Lung (tissue), 16 donors: ENCODE data around the gene IL18BP. TPM values are rescaled to one million over a fixed set of nuclear protein-coding genes. Genes with fewer than 3 reads are reported as not detected.

Experiments
- ATAC-seq: fragments of 200-7000 bp; cut with Tn5 transposase; one replicate; pipeline ENCODE4 v1.9.1; 2020; ENCODE audit warnings: moderate number of reproducible peaks; ENCODE audit not compliant: insufficient read depth, low FRiP score
- DNase-seq, 3 donors: peaks; one replicate each; pipeline ENCODE4 v3.0.0-alpha.2; 2013 to 2017
- H3K27ac ChIP-seq, 2 donors: one replicate each; pipeline ENCODE4 v1.5.1; 2013; ENCODE audit warnings: mild to moderate bottlenecking in 2 of 2, moderate library complexity in 2 of 2, control low read depth in 1 of 2, inconsistent platforms in 1 of 2, low read depth in 1 of 2, low read length in 1 of 2
- H3K27me3 ChIP-seq, 3 donors: one replicate each; pipeline ENCODE4 v1.5.1; 2013; ENCODE audit warnings: low read length in 2 of 3; ENCODE audit not compliant: control insufficient read depth in 3 of 3, insufficient read depth in 3 of 3
- H3K36me3 ChIP-seq, 4 donors: one replicate each; pipeline ENCODE4 v1.5.1; 2013; ENCODE audit warnings: low read length in 4 of 4, mild to moderate bottlenecking in 1 of 4, moderate library complexity in 1 of 4; ENCODE audit not compliant: control insufficient read depth in 4 of 4, insufficient read depth in 4 of 4
- H3K4me1 ChIP-seq, 5 donors: one replicate each; pipeline ENCODE4 v1.5.1; 2013; ENCODE audit warnings: low read length in 5 of 5, mild to moderate bottlenecking in 2 of 5, moderate library complexity in 1 of 5; ENCODE audit not compliant: control insufficient read depth in 5 of 5, insufficient read depth in 5 of 5
- H3K4me3 ChIP-seq: one replicate; pipeline ENCODE4 v1.5.1; 2013; ENCODE audit warnings: mild to moderate bottlenecking, control low read depth, moderate library complexity
- H3K9ac ChIP-seq, 2 donors: one replicate each; pipeline ENCODE4 v1.5.1; 2013; ENCODE audit warnings: low read length in 2 of 2, control low read depth in 1 of 2; ENCODE audit not compliant: insufficient read depth in 1 of 2
- H3K9me3 ChIP-seq, 4 donors: one replicate each; pipeline ENCODE4 v1.5.1; 2013; ENCODE audit warnings: low read length in 3 of 4, mild to moderate bottlenecking in 1 of 4, moderate library complexity in 1 of 4; ENCODE audit not compliant: control insufficient read depth in 4 of 4, insufficient read depth in 3 of 4
- CTCF ChIP-seq: IDR thresholded peaks from 2 replicates; pipeline ENCODE4 v1.5.1; 2012; ENCODE audit warnings: mild to moderate bottlenecking; ENCODE audit errors: control extremely low read depth, extremely low read depth
- WGBS, 2 donors: extraction: QIAGEN DNeasy Blood & Tissue Kit; methylation state at CpG; one replicate each; pipeline ENCODE4 v1.1.7; 2013; 5-methylcytosine and 5-hydroxymethylcytosine counted together
- long read RNA-seq, 5 donors: transcript quantifications; one replicate each; lab custom pipeline, GENCODE V29; 2026
- polyA plus RNA-seq, 2 donors: library from polyadenylated mRNA; stranded (reverse); fragments of 200-250 nt; gene quantifications; one replicate each; pipeline ENCODE4 v1.2.1, GENCODE V29; 2013
- total RNA-seq, 2 donors: library from RNA; depleted of rRNA in 1 of 2; stranded (reverse); fragments of >200 nt in 1 of 2; gene quantifications; one replicate each; pipeline ENCODE4 v1.2.1, GENCODE V29; 2014 to 2021
- donor health status: control.
- donor health status: control.
- donor health status: Bipolar disorder and iron deficiency.
- donor health status: healthy.
- donor health status: DM: yes; HTN: yes; CAD: no.

The IL18BP gene
- total RNA-seq (10 to 100 TPM in 1 of 2 donors, 1 to 10 TPM in 1; 8.6 to 24.8 TPM), polyA plus RNA-seq (10 to 100 TPM; 15.4 to 38.6 TPM)
- long read RNA-seq, donor 1, partial matches to known transcripts: 0 of 3 reads
- long read RNA-seq, donor 1, other reads (novel, unspliced or antisense): 0 of 3 reads
- long read RNA-seq, donor 2: 0 reads
- long read RNA-seq, donor 3, full-length matches to known transcripts: 1 of 1 reads
- long read RNA-seq, donor 3, partial matches to known transcripts: 0 of 1 reads
- long read RNA-seq, donor 3, other reads (novel, unspliced or antisense): 0 of 1 reads
- long read RNA-seq, donor 4, partial matches to known transcripts: 0 of 1 reads
- long read RNA-seq, donor 4, other reads (novel, unspliced or antisense): 0 of 1 reads
- long read RNA-seq, donor 5, partial matches to known transcripts: 7 of 15 reads
- long read RNA-seq, donor 5, other reads (novel, unspliced or antisense): 6 of 15 reads

DNA sequence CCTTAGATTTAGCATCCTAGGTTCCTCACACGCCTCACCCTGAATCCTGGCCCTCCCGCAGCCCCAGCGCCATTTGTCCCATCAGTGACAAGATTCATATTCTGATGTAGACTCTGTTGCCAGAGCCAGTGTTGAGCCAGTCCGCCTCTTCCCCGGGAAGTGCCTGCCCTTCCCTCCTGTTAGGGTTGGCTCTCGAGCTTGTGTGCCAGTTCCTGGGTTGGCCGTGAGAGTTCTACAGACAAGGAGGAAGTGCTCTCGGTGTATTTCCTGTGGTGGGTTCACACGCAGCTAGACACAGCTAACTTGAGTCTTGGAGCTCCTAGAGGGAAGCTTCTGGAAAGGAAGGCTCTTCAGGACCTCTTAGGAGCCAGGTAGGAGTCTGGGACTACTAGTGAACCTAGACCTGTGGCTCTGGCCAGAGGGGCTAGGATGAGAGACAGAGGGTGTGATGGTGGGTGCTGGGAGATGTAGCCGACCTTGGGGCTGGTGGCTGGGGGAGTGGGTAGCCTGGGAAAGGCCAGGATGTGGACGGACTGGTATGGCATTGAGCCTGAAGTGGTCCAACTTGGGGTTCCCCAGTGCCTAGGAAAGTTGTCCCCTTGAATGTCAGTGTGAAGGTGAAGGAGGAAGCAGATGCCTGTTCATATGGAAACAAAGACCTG, at the start of gene IL18BP:
Gene IL18BP (plus strand): TSS at position 261 of the 662 bp plus-strand sequence. CDS start 1,076 bp downstream, outside the sequence.
- ATAC-seq (peak; percentile 27), DNase-seq (no peak)
- peak within 1 kb of the TSS; percentile 46 to 59 for H3K27ac ChIP-seq
- H3K4me3 ChIP-seq: no peak within 1 kb of the TSS
- WGBS, 2 donors: 44 to 56% methylated on average over 11 of the region's 11 CpGs
- peaks cover 0 to 26% (median 0%) of the 10 kb centered on the region in 5 donors for H3K4me1 ChIP-seq
- H3K9ac ChIP-seq: no peak within 1 kb of the TSS
- no peaks in the 10 kb centered on the region for H3K9me3 ChIP-seq
- no peaks in the 10 kb centered on the region for H3K27me3 ChIP-seq
- TF ChIP-seq CTCF: no peak
- H3K36me3 ChIP-seq: peaks cover 6 to 25% (median 20%) of the 10 kb centered on the region in 4 donors

DNA sequence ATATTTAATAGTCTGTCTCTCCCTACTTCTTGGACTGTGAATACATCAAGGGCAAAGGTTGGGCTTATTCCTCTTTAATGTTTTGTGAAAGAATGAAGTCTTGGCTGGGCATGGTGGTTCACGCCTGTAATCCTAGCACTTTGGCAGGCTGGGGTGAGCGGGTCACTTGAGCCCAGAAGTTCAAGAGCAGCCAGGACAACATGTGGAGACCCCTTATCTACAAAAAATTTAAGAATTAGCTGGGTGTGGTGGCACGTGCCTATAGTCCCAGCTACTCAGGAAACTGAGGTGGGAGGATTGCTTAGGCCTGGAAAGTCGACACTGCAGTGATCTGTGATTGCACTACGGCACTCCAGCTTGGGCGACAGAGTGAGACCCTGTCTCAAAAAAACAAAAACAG, 49.7 kb upstream of the IL18BP start:
- WGBS, 2 donors: 82 to 87% methylated on average over 6 of the region's 6 CpGs
- Histone ChIP-seq H3K27me3 (no peaks in the 10 kb centered on the region), H3K9ac (no peak overlapping the region), H3K27ac (no peak overlapping the region), H3K9me3 (no peaks in the 10 kb centered on the region), H3K4me1 (peaks cover 0 to 16% (median 0%) of the 10 kb centered on the region in 5 donors), H3K36me3 (no peaks in the 10 kb centered on the region), H3K4me3 (no peak overlapping the region)
- no peak for TF ChIP-seq CTCF
- DNase-seq (no peak), ATAC-seq (no peak)

- Histone ChIP-seq H3K9ac (no peak overlapping the region), H3K27ac (no peak overlapping the region), H3K9me3 (no peaks in the 10 kb centered on the region), H3K27me3 (no peaks in the 10 kb centered on the region), H3K4me1 (peaks cover 0 to 15% (median 0%) of the 10 kb centered on the region in 5 donors), H3K4me3 (no peak overlapping the region), H3K36me3 (no peaks in the 10 kb centered on the region)
- WGBS, 2 donors: 80 to 86% methylated on average over 4 of the region's 4 CpGs
- ATAC-seq (no peak), DNase-seq (no peak)
- TF ChIP-seq CTCF: no peak
These were observed 46.9 kb upstream of the IL18BP start for GRCh38 chr11:71951741-71952310.
